Hepatocyte (in vitro differentiated cells): ENCODE data around the gene SYNE2. TPM values are rescaled to one million over a fixed set of nuclear protein-coding genes. Genes with fewer than 3 reads are reported as not detected.

ENCODE experiments used
- DNase-seq: peaks from one replicate; pipeline ENCODE4 v3.0.0-alpha.2; 2016; ENCODE audit warnings: low spot score
- H2AFZ ChIP-seq: fragments of 200-600 bp; sonication (generic); 2 replicates; pipeline ENCODE4 v1.6.0; 2016; ENCODE audit warnings: antibody characterized with exemption, mild to moderate bottlenecking
- H3K27ac ChIP-seq: fragments of 200-600 bp; sonication (generic); 2 replicates; pipeline ENCODE4 v1.5.1; 2016; ENCODE audit warnings: mild to moderate bottlenecking
- H3K27me3 ChIP-seq: fragments of 200-600 bp; sonication (generic); 2 replicates; pipeline ENCODE4 v1.6.1; 2016
- H3K36me3 ChIP-seq: fragments of 200-600 bp; sonication (generic); replicated peaks from 2 replicates; pipeline ENCODE4 v1.5.1; 2016; ENCODE audit warnings: low read depth; ENCODE audit not compliant: insufficient read depth
- H3K4me1 ChIP-seq: fragments of 200-600 bp; sonication (generic); 2 replicates; pipeline ENCODE4 v1.5.1; 2016; ENCODE audit warnings: mild to moderate bottlenecking, moderate library complexity; ENCODE audit not compliant: insufficient read depth
- H3K4me2 ChIP-seq: fragments of 200-600 bp; sonication (generic); 2 replicates; pipeline ENCODE4 v1.6.0; 2016
- H3K4me3 ChIP-seq: fragments of 200-600 bp; sonication (generic); 2 replicates; pipeline ENCODE4 v1.5.1; 2016; ENCODE audit warnings: mild to moderate bottlenecking
- H3K79me2 ChIP-seq: fragments of 200-600 bp; sonication (generic); 2 replicates; pipeline ENCODE4 v1.6.0; 2017; ENCODE audit warnings: mild to moderate bottlenecking
- H3K9me2 ChIP-seq: fragments of 200-600 bp; sonication (generic); replicated peaks from 2 replicates; pipeline ENCODE4 v1.6.0; 2017; ENCODE audit warnings: mild to moderate bottlenecking; ENCODE audit not compliant: insufficient read depth
- H3K9me3 ChIP-seq: fragments of 200-600 bp; sonication (generic); 2 replicates; pipeline ENCODE4 v1.5.1; 2016; ENCODE audit warnings: low read depth, mild to moderate bottlenecking
- H4K20me1 ChIP-seq: fragments of 200-600 bp; sonication (generic); 2 replicates; pipeline ENCODE4 v1.6.0; 2016; ENCODE audit warnings: mild to moderate bottlenecking; ENCODE audit not compliant: insufficient read depth, poor library complexity, severe bottlenecking
- CTCF ChIP-seq: fragments of 200-600 bp; sonication (generic); IDR thresholded peaks from 2 replicates; pipeline ENCODE4 v1.5.1; 2016; ENCODE audit warnings: antibody characterized with exemption, mild to moderate bottlenecking; ENCODE audit not compliant: poor library complexity
- EZH2 ChIP-seq: fragments of 200-600 bp; sonication (generic); IDR thresholded peaks from 2 replicates; pipeline ENCODE4 v1.6.1; 2016; ENCODE audit warnings: antibody characterized with exemption, mild to moderate bottlenecking, borderline replicate concordance
- EZH2phosphoT487 ChIP-seq: fragments of 200-600 bp; sonication (generic); IDR thresholded peaks from one replicate; pipeline ENCODE4 v1.6.1; 2018; ENCODE audit warnings: antibody characterized with exemption, mild to moderate bottlenecking, low read depth, moderate library complexity; ENCODE audit not compliant: unreplicated experiment, severe bottlenecking
- WGBS: methylation state at CpG from one replicate; pipeline ENCODE4 v1.1.6; 2016; ENCODE audit warnings: low lambda C conversion rate; ENCODE audit errors: missing lambda C conversion rate; 5-methylcytosine and 5-hydroxymethylcytosine counted together
- polyA plus RNA-seq: library from polyadenylated mRNA; unstranded; fragments of >200 nt; fragmentation: Nextera tagmentation; extraction: Ambion mirVana; gene quantifications from 2 replicates; pipeline ENCODE4 v1.2.1, GENCODE V29; 2016
- total RNA-seq: library from RNA; depleted of rRNA; stranded (reverse); fragments of >200 nt; gene quantifications from 2 replicates; pipeline ENCODE4 v1.2.3, GENCODE V29; 2014

SYNE2 gene
- total and polyA plus RNA-seq, 2 experiments from 2014 or later: 21.0 to 58.6 TPM

DNA sequence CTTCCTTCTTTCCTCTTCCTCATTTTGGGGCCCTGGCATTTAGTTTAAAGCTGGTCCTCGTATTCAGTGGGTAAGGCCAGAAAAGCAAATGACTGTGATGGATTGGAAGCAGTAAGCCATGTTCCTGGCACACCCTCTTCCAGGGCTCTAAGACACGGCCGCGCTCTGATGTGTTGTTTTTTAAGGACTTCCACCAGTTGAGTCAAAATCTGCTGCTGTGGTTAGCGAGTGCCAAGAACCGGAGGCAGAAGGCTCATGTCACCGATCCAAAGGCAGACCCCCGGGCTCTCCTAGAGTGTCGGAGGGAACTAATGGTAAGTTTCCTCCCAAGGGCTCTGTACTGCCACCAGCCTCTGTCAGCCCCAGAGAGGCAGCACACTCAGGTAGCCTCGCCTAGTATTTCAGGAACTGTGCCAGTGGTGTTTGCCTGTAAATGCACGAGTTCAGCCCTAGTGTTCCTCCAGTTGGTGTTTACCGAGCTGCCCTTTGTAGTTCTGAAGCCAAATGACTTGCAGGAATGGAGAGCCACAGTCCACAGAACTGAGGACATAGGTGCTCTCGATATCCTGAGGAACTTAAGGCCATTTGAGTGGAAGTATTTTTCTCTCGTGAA, 368.7 kb downstream of the SYNE2 start:
- DNase-seq: no peak
- Histone ChIP-seq H2AFZ (no peak overlapping the region), H3K9me3 (no peaks in the 10 kb centered on the region), H3K27ac (no peak overlapping the region), H4K20me1 (no peaks in the 10 kb centered on the region), H3K36me3 (no peaks in the 10 kb centered on the region), H3K27me3 (no peaks in the 10 kb centered on the region), H3K79me2 (no peaks in the 10 kb centered on the region), H3K4me2 (no peak overlapping the region), H3K4me1 (no peaks in the 10 kb centered on the region), H3K9me2 (no peaks in the 10 kb centered on the region), H3K4me3 (no peak overlapping the region)
- WGBS: 90% methylated on average over 14 of the region's 14 CpGs
- TF ChIP-seq EZH2 (no peak), EZH2phosphoT487 (no peak), CTCF (no peak)

- no peak for DNase-seq
- H3K9me3 ChIP-seq: no peaks in the 10 kb centered on the region
- no peaks in the 10 kb centered on the region for H3K79me2 ChIP-seq
- H4K20me1 ChIP-seq: no peaks in the 10 kb centered on the region
- no peaks in the 10 kb centered on the region for H3K4me1 ChIP-seq
- H3K4me2 ChIP-seq: no peak overlapping the region
- WGBS: 93% methylated on average over 10 of the region's 10 CpGs
- H3K27me3 ChIP-seq: no peaks in the 10 kb centered on the region
- no peak overlapping the region for H3K4me3 ChIP-seq
- no peaks in the 10 kb centered on the region for H3K9me2 ChIP-seq
- no peak overlapping the region for H3K27ac ChIP-seq
- no peaks in the 10 kb centered on the region for H3K36me3 ChIP-seq
- no peak for TF ChIP-seq CTCF
- no peak for TF ChIP-seq EZH2
- no peak for TF ChIP-seq EZH2phosphoT487
- H2AFZ ChIP-seq: no peak overlapping the region
Observed at GRCh38 chr14:64225151-64225757, 372.4 kb downstream of the SYNE2 start.

DNA sequence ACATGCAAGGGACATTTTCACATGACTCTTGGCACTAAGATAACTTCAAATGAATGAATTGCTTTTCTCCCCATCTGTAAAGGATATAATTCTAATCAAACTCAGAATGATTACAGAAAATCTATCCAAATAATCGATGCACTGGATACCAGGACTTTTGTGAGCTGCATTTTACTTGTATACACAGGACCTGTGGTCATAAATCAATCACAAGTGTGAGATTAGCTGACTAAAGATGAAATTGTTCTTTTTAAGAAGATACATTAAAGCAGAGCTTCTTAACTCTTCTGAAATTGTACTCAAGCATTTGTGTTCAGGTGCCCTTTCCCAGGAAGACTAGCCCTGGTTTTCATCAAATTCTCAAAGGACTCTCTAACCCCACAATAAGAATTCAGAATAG, 375.1 kb downstream of the SYNE2 start:
- Histone ChIP-seq H3K36me3 (no peaks in the 10 kb centered on the region), H3K27ac (no peak overlapping the region), H3K9me2 (no peaks in the 10 kb centered on the region), H2AFZ (no peak overlapping the region), H4K20me1 (no peaks in the 10 kb centered on the region), H3K4me1 (no peaks in the 10 kb centered on the region), H3K4me3 (no peak overlapping the region), H3K27me3 (no peaks in the 10 kb centered on the region), H3K9me3 (no peaks in the 10 kb centered on the region), H3K79me2 (no peaks in the 10 kb centered on the region), H3K4me2 (no peak overlapping the region)
- 59% methylated on average over 1 of the region's 1 CpG for WGBS
- TF ChIP-seq EZH2phosphoT487 (no peak), EZH2 (no peak), CTCF (no peak)
- DNase-seq: no peak
